K562 (cell line): ENCODE measurements around the gene PTP4A1. TPM values are rescaled to one million over a fixed set of nuclear protein-coding genes. Genes with fewer than 3 reads are reported as not detected.

ENCODE experiments used
- CBFA2T2 ChIP-seq: fragments of 450-650 bp; conservative IDR thresholded peaks from 2 replicates; pipeline ENCODE4 v1.6.1; 2017; ENCODE audit warnings: mild to moderate bottlenecking
- MTA1 ChIP-seq: fragments of 450-650 bp; IDR thresholded peaks from 2 replicates; pipeline ENCODE4 v1.6.1; 2017; ENCODE audit warnings: borderline replicate concordance
- MYBL2 ChIP-seq, 2 experiments: fragments of 450-650 bp in 1 of 2; sonication (generic) in 1 of 2; formaldehyde crosslinking in 1 of 2; IDR thresholded peaks; 2 replicates each; pipeline versions ENCODE4 v1.6.1 to v1.8.1; 2017 to 2022; ENCODE audit warnings: borderline replicate concordance in 1 of 2, inconsistent platforms in 1 of 2, low read depth in 1 of 2, mild to moderate bottlenecking in 1 of 2, missing genetic modification reagents in 1 of 2, moderate library complexity in 1 of 2
- NEUROD1 ChIP-seq: fragments of 150-350 bp; IDR thresholded peaks from 2 replicates; pipeline ENCODE4 v1.6.1; 2014; ENCODE audit warnings: borderline replicate concordance, low read length, low read depth; ENCODE audit not compliant: partially characterized antibody
- NONO ChIP-seq, 2 experiments: fragments of 200-400 bp in 1 of 2; fragments of 450-650 bp in 1 of 2; formaldehyde crosslinking in 1 of 2; IDR thresholded peaks; 2 replicates each; pipeline ENCODE4 v1.6.1; 2017; ENCODE audit warnings: low read depth in 2 of 2, mild to moderate bottlenecking in 2 of 2, moderate library complexity in 2 of 2, low read length in 1 of 2
- POLR2G ChIP-seq: fragments of 200-400 bp; formaldehyde crosslinking; IDR thresholded peaks from 2 replicates; pipeline ENCODE4 v1.6.1; 2017; ENCODE audit warnings: low read depth, mild to moderate bottlenecking, antibody characterized with exemption, low read length, moderate library complexity
- POLR2H ChIP-seq: IDR thresholded peaks from 2 replicates; pipeline ENCODE4 v1.6.1; 2016; ENCODE audit warnings: missing genetic modification characterization, low read depth, mild to moderate bottlenecking, control low read depth, missing compliant biosample characterization, moderate library complexity
- polyA plus RNA-seq, 8 experiments: library from polyadenylated mRNA; depleted of rRNA in 4 of 8; stranded (reverse) in 5 of 8; unstranded in 3 of 8; fragments of >200 nt; fragmentation: Nextera tagmentation in 2 of 8; fragmentation: Illumina TruSeq in 1 of 8; extraction: Ambion mirVana in 2 of 8; extraction: Trizol in 1 of 8; gene quantifications; 2 replicates each; pipeline versions ENCODE4 v1.2.1 to v1.2.3, GENCODE V29; 2011 to 2014; ENCODE audit warnings: inconsistent platforms in 1 of 8, missing spikeins in 1 of 8
- total RNA-seq, 7 experiments: library from RNA; depleted of rRNA in 6 of 7; stranded (reverse); fragments of >200 nt in 6 of 7; fragmentation: Illumina TruSeq in 2 of 7; extraction: Trizol in 2 of 7; gene quantifications; 2 replicates each; pipeline versions ENCODE4 v1.2.1 to v1.2.3, GENCODE V29; 2011 to 2021; ENCODE audit warnings: low replicate concordance in 1 of 7
- TF ChIP-seq, protein P1 (sequence below): fragments of 200-600 bp; sonication (generic); IDR thresholded peaks from one replicate; pipeline ENCODE4 v1.6.1; 2012; ENCODE audit warnings: mild to moderate bottlenecking, low read depth, low read length, inconsistent platforms
- TF ChIP-seq, protein P2 (sequence below): sonication (generic); IDR thresholded peaks from 2 replicates; pipeline ENCODE4 v1.6.1; 2016
- TF ChIP-seq, protein P3 (sequence below): fragments of 450-650 bp; conservative IDR thresholded peaks from 2 replicates; pipeline ENCODE4 v1.6.1; 2016; ENCODE audit warnings: missing genetic modification characterization, low read depth, mild to moderate bottlenecking, control low read depth, missing compliant biosample characterization

PTP4A1 gene
- total and polyA plus RNA-seq, 9 of the 15 experiments (the other 6 are each of a cell fraction or from before 2014, with no cell fraction given) = 3.7 to 67.5 (median 13.1) TPM

DNA sequence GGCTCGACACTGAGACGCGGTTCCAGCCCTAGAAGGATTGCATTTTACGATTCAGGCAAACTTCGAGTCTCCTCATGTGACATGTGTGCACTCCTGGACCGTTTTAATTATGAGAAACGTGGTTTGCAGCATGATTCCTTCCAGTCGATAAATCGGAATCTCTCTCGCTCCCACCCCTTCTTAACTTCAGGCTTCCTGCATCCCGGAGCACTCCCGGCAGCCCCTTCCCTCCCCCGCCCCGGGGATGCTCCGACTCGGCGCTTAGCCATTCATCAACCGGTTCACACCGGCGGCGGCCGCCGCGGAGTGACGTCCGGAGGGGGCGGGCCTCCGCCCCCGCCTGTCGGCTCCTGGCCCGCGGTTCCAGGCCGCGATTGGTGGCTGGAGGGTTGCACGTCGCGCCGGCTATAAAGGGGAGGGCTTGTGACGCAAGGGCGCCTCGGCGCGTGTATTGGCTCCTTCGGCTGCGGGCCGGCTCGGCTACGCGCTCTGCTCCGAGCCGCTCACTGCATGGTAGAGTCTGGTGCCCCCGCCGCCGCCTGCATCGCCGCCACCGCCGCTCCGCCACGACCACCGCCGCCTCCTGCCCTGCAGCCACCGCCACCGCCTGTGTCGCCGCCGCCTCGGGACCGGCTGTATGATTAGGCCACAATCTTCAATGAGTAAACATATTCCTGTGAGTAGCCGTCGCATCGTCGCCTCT lies at the start of gene PTP4A1, which contains the start of gene LOC128125822 (continued):
- TF ChIP-seq, protein P1, sequence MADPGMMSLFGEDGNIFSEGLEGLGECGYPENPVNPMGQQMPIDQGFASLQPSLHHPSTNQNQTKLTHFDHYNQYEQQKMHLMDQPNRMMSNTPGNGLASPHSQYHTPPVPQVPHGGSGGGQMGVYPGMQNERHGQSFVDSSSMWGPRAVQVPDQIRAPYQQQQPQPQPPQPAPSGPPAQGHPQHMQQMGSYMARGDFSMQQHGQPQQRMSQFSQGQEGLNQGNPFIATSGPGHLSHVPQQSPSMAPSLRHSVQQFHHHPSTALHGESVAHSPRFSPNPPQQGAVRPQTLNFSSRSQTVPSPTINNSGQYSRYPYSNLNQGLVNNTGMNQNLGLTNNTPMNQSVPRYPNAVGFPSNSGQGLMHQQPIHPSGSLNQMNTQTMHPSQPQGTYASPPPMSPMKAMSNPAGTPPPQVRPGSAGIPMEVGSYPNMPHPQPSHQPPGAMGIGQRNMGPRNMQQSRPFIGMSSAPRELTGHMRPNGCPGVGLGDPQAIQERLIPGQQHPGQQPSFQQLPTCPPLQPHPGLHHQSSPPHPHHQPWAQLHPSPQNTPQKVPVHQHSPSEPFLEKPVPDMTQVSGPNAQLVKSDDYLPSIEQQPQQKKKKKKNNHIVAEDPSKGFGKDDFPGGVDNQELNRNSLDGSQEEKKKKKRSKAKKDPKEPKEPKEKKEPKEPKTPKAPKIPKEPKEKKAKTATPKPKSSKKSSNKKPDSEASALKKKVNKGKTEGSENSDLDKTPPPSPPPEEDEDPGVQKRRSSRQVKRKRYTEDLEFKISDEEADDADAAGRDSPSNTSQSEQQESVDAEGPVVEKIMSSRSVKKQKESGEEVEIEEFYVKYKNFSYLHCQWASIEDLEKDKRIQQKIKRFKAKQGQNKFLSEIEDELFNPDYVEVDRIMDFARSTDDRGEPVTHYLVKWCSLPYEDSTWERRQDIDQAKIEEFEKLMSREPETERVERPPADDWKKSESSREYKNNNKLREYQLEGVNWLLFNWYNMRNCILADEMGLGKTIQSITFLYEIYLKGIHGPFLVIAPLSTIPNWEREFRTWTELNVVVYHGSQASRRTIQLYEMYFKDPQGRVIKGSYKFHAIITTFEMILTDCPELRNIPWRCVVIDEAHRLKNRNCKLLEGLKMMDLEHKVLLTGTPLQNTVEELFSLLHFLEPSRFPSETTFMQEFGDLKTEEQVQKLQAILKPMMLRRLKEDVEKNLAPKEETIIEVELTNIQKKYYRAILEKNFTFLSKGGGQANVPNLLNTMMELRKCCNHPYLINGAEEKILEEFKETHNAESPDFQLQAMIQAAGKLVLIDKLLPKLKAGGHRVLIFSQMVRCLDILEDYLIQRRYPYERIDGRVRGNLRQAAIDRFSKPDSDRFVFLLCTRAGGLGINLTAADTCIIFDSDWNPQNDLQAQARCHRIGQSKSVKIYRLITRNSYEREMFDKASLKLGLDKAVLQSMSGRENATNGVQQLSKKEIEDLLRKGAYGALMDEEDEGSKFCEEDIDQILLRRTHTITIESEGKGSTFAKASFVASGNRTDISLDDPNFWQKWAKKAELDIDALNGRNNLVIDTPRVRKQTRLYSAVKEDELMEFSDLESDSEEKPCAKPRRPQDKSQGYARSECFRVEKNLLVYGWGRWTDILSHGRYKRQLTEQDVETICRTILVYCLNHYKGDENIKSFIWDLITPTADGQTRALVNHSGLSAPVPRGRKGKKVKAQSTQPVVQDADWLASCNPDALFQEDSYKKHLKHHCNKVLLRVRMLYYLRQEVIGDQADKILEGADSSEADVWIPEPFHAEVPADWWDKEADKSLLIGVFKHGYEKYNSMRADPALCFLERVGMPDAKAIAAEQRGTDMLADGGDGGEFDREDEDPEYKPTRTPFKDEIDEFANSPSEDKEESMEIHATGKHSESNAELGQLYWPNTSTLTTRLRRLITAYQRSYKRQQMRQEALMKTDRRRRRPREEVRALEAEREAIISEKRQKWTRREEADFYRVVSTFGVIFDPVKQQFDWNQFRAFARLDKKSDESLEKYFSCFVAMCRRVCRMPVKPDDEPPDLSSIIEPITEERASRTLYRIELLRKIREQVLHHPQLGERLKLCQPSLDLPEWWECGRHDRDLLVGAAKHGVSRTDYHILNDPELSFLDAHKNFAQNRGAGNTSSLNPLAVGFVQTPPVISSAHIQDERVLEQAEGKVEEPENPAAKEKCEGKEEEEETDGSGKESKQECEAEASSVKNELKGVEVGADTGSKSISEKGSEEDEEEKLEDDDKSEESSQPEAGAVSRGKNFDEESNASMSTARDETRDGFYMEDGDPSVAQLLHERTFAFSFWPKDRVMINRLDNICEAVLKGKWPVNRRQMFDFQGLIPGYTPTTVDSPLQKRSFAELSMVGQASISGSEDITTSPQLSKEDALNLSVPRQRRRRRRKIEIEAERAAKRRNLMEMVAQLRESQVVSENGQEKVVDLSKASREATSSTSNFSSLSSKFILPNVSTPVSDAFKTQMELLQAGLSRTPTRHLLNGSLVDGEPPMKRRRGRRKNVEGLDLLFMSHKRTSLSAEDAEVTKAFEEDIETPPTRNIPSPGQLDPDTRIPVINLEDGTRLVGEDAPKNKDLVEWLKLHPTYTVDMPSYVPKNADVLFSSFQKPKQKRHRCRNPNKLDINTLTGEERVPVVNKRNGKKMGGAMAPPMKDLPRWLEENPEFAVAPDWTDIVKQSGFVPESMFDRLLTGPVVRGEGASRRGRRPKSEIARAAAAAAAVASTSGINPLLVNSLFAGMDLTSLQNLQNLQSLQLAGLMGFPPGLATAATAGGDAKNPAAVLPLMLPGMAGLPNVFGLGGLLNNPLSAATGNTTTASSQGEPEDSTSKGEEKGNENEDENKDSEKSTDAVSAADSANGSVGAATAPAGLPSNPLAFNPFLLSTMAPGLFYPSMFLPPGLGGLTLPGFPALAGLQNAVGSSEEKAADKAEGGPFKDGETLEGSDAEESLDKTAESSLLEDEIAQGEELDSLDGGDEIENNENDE = no peak
- TF ChIP-seq NEUROD1 (no peak), NONO (IDR thresholded peaks at IDR 0.05; ENCODE audit: low read depth in 2 of 2, low read length in 1 of 2) (peak; percentile 17 to 47; a peak in 2 of 4 replicates), POLR2G (peak; percentile 97), MTA1 (peak; percentile 30; the same call in 1 of the 2 replicates), MYBL2 (IDR thresholded peaks at IDR 0.05; ENCODE audit: low read depth) (no peak), MYBL2 (CRISPR knock-in tag; IDR thresholded peaks at IDR 0.05; ENCODE audit: borderline replicate concordance) (no peak), CBFA2T2 (no peak), POLR2H (tag) (peak; percentile 87)
- TF ChIP-seq, protein P2, sequence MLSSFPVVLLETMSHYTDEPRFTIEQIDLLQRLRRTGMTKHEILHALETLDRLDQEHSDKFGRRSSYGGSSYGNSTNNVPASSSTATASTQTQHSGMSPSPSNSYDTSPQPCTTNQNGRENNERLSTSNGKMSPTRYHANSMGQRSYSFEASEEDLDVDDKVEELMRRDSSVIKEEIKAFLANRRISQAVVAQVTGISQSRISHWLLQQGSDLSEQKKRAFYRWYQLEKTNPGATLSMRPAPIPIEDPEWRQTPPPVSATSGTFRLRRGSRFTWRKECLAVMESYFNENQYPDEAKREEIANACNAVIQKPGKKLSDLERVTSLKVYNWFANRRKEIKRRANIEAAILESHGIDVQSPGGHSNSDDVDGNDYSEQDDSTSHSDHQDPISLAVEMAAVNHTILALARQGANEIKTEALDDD = no peak
- TF ChIP-seq, protein P3, sequence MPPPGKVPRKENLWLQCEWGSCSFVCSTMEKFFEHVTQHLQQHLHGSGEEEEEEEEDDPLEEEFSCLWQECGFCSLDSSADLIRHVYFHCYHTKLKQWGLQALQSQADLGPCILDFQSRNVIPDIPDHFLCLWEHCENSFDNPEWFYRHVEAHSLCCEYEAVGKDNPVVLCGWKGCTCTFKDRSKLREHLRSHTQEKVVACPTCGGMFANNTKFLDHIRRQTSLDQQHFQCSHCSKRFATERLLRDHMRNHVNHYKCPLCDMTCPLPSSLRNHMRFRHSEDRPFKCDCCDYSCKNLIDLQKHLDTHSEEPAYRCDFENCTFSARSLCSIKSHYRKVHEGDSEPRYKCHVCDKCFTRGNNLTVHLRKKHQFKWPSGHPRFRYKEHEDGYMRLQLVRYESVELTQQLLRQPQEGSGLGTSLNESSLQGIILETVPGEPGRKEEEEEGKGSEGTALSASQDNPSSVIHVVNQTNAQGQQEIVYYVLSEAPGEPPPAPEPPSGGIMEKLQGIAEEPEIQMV (tag) = no peak
